ENCODE results near the gene SH3D19.

GRCh38 chr4:151361126-151361525 lies 35.7 kb upstream of the SH3D19 start:
- TF ChIP-seq, protein P1, sequence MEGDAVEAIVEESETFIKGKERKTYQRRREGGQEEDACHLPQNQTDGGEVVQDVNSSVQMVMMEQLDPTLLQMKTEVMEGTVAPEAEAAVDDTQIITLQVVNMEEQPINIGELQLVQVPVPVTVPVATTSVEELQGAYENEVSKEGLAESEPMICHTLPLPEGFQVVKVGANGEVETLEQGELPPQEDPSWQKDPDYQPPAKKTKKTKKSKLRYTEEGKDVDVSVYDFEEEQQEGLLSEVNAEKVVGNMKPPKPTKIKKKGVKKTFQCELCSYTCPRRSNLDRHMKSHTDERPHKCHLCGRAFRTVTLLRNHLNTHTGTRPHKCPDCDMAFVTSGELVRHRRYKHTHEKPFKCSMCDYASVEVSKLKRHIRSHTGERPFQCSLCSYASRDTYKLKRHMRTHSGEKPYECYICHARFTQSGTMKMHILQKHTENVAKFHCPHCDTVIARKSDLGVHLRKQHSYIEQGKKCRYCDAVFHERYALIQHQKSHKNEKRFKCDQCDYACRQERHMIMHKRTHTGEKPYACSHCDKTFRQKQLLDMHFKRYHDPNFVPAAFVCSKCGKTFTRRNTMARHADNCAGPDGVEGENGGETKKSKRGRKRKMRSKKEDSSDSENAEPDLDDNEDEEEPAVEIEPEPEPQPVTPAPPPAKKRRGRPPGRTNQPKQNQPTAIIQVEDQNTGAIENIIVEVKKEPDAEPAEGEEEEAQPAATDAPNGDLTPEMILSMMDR (conservative IDR thresholded peaks at IDR 0.05): no peak
- TF ChIP-seq ZFX (IDR thresholded peaks at IDR 0.05): no peak
